Umbilical cord (tissue), 2 donors: ENCODE data around the gene OLFML2B. TPM values are rescaled to one million over a fixed set of nuclear protein-coding genes. Genes with fewer than 3 reads are reported as not detected.
A peak's percentile ranks its signal among the peaks of the same experiment; 100 is the strongest.
"Not testable (repeated sequence)": the region's sequence is repeated elsewhere in the genome, so short reads cannot be mapped to it uniquely, and the experiment has no call there.

Experiments used
- DNase-seq: peaks from one replicate; pipeline ENCODE4 v3.0.0-alpha.2; 2015; ENCODE audit warnings: low spot score
- total RNA-seq: library from RNA; depleted of rRNA; stranded (reverse); fragments of >200 nt; gene quantifications from one replicate; pipeline ENCODE4 v1.2.3, GENCODE V29; 2014; ENCODE audit warnings: low replicate concordance; ENCODE audit not compliant: insufficient read depth

Gene OLFML2B
- total RNA-seq, 1 donor from 2014 or later: 15.4 TPM

- DNase-seq: no peak
These were observed 11.6 kb upstream of the OLFML2B start for GRCh38 chr1:162035241-162035640.

- no peak for DNase-seq
These were observed 9.8 kb upstream of the OLFML2B start for GRCh38 chr1:162033428-162033827.

- no peak for DNase-seq
These were observed 7.2 kb upstream of the OLFML2B start for GRCh38 chr1:162030759-162031280.

GRCh38 chr1:162029157-162029556, 5.5 kb upstream of the OLFML2B start:
- DNase-seq: peak; percentile 45

- DNase-seq: peak; percentile 52
These were observed 5.1 kb upstream of the OLFML2B start for GRCh38 chr1:162028726-162029125.

GRCh38 chr1:162026881-162027280, 3.2 kb upstream of the OLFML2B start:
- no peak for DNase-seq

GRCh38 chr1:162025541-162025940, 1.9 kb upstream of the OLFML2B start:
- no peak for DNase-seq

- DNase-seq: no peak
These were observed 505 bp downstream of the OLFML2B start for GRCh38 chr1:162023181-162023546.

GRCh38 chr1:162022626-162023025, 1.0 kb downstream of the OLFML2B start:
- no peak for DNase-seq

- no peak for DNase-seq
These were observed 2.5 kb downstream of the OLFML2B start for GRCh38 chr1:162021124-162021523.

- no peak for DNase-seq
These were observed 3.5 kb downstream of the OLFML2B start for GRCh38 chr1:162020150-162020549.

GRCh38 chr1:162019446-162019845, 4.2 kb downstream of the OLFML2B start:
- no peak for DNase-seq

GRCh38 chr1:162019006-162019405, 4.7 kb downstream of the OLFML2B start:
- DNase-seq: no peak

GRCh38 chr1:162018418-162018817, 5.3 kb downstream of the OLFML2B start:
- no peak for DNase-seq

GRCh38 chr1:162017791-162018190, 5.9 kb downstream of the OLFML2B start:
- DNase-seq: not testable (repeated sequence)

- DNase-seq: no peak
These were observed 7.0 kb downstream of the OLFML2B start for GRCh38 chr1:162016631-162017030.

- DNase-seq: no peak
These were observed 8.5 kb downstream of the OLFML2B start for GRCh38 chr1:162015196-162015595.

- no peak for DNase-seq
These were observed 9.5 kb downstream of the OLFML2B start for GRCh38 chr1:162014202-162014601.

- no peak for DNase-seq
These were observed 10.4 kb downstream of the OLFML2B start for GRCh38 chr1:162013289-162013688.

GRCh38 chr1:162011337-162012012, 12.2 kb downstream of the OLFML2B start:
- no peak for DNase-seq

GRCh38 chr1:162010175-162010506, 13.5 kb downstream of the OLFML2B start:
- no peak for DNase-seq

GRCh38 chr1:162009501-162010174, 14.0 kb downstream of the OLFML2B start:
- no peak for DNase-seq

- DNase-seq: no peak
These were observed 14.9 kb downstream of the OLFML2B start for GRCh38 chr1:162008799-162009198.
